HPDE6-E6E7 (cell line): ENCODE results near the gene ASIC2.
"Not testable (repeated sequence)": the region's sequence is repeated elsewhere in the genome, so short reads cannot be mapped to it uniquely, and the experiment has no call there.

Experiments used
- DNase-seq: peaks from one replicate; pipeline ENCODE4 v3.0.0; 2011; ENCODE audit warnings: missing footprints; ENCODE audit errors: extremely low spot score

ASIC2 gene

DNA sequence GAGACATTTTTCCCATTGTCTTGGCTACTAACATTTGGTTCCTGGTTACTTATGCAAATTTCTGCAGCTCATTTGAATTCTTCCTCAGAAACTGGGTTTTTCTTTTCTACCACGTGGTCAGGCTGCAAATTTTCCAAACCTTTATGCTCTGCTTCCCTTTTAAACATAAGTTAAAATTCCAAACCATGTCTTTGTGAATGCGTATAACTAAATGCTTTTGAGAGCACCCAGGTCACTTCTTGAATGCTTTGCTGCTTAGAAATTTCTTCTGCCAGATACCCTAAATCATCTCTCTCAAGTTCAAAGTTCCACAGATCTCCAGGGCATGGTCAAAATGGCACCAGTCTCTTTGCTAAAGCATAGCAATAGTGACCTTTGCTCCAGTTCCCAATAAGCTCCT is 305.2 kb downstream of the ASIC2 start:
- DNase-seq: not testable (repeated sequence)

DNA sequence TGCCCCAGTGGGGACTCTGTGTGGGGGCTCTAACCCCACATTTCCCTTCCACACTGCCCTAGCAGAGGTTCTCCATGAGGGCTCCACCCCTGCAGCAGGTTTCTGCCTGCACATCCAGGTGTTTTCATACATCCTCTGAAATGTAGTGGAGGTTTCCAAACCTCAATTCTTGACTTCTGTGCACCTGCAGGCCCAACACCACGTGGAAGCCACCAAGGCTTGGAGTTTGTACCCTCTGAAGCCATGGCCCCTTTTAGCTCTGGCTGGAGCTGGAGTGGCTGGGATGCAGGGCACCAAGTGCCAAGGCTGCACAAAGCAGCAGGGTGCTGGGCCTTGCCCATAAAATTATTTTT is 305.7 kb downstream of the ASIC2 start:
- DNase-seq: not testable (repeated sequence)

DNA sequence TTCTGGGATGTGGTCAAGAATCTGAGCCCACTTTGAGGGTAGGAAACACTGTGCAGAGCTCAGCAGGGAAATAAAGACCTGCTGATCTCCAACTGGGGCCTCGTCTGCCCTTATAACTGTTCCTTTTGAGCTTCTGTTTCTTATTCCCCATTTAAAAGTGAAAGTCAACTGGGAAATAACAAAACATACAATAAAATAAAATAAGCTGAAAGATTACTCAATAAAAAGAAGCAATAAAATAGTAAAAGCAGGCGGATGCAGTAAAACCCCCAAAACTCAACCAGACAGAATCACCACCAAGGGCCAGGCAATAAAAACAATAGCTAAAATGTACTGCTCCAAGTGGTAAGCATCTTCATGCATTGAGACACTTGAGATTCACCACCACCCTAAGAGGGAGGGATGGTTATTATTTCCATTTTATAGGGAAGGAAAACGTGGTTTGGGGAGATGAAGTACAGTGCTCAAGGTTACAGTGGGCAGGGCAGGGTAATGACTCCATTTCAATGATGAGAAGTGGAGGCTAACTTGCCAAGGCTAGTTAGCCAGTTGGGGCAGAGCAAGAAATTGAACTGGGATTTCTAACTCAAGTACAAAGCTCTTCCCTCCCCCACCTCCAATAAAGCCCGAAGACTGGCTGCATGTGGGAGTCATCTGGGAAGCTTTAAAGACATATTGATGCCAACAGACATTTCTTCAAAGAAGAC is 307.9 kb downstream of the ASIC2 start:
- DNase-seq: no peak

DNA sequence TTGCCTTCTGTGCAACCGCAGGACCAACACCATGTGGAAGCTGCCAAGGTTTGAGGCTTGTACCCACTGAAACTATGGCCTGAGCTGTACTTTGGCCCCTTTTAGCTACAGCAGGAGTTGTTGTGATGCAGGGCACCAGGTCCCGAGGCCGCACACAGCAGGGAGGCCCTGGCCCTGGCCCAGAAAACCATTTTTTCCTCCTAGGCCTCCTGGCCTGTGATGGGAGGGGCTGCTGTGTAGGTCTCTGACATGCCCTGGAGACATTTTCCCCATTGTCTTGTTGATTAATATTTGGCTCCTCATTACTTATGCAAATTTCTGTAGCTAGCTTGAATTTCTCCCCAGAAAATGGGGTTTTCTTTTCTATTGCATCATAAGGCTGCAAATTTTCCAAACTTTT is 311.5 kb downstream of the ASIC2 start:
- DNase-seq: not testable (repeated sequence)

DNA sequence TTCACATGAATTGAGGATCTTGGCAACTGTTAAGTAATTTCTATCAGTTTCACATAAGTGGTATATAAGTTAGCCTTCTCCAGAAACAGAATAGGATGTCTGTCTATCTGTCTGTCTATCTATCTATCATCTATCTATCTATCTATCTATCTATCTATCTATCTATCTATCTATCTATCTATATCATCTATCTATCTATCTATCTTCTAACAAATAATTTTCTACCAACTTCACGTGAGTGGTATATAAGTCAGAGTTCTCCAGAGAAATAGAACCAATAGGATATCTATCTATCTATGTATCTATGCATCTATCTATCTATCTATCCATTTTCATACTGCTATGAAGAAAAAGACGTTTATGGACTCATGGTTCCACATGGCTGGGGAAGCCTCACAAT is 312.9 kb downstream of the ASIC2 start:
- DNase-seq: no peak

DNA sequence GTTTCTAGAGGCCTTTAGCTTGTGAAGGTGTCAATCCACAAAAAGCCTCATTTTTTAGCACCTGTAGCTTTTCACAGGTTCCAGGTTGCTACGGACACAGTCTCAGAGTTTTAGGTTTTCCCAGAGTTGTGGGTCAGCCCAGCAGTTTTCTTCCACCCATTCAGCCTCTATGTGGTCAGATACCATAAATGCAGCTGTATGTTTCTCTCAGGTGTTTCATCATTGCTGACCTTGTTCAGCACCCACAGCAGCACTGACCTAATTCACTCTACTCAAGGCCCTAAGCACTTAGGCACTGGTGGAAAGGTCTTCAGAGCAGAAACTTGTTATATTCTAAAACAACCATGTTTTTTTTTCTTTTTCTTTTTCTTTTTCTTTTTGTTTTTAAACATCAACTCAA is 316.5 kb downstream of the ASIC2 start:
- no peak for DNase-seq

DNA sequence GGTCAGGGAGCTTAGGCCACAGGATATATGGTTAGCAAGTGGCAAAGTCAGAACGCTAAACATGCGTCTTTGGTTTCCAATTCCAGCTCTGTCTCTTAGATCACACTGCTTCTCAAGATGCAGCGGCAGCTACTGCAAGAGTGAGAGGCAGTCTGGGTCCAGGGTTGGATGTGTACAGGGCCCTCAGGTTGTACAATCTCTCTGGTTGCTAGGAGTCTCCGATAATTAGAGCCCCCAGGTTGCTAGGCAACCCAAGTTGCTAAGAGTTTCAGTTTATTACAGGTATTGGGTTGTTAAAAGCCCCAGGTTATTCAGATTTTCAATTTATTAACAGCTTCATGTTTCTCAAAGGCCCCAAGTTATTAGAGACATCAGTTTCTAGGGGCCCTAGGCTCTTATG is 317.0 kb downstream of the ASIC2 start:
- no peak for DNase-seq

DNA sequence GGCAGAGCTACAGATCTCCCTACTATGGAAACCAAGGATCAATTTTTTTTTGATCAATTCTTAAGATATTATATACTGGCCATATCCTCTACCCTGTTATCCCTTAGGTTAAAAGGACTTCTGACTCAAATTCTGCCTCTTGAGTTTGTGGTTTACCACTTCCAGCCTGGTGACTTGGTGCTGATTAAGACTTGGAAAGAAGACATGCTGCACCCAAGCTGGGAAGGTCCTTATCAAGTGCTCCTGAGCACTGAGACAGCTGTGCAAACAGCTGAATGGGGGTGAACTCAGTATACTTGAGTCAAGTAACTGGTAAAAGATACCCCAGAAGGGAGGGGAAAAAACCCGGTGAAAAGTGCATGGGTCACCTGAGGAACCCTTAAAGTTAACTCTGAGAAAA is 321.9 kb downstream of the ASIC2 start:
- DNase-seq: no peak

DNA sequence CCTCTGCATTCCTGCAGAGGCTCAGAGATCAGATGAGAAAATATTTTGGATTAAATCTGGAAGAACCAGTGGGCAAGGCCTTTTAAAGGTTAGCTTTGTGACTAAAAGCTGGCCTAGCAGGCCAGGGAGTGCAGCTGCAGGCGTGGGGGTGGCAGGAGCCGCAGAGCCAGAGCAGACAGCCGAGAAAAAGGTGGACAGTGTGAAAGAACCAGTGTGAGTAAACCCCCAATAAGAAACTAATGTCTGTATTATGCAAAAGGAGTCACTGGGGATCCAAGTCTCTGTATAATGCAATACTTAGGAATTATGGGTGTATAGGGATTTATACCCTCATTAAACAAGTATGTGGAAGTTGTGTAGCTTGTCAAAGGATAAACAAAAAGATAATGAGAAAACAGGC is 322.8 kb downstream of the ASIC2 start:
- DNase-seq: no peak

DNA sequence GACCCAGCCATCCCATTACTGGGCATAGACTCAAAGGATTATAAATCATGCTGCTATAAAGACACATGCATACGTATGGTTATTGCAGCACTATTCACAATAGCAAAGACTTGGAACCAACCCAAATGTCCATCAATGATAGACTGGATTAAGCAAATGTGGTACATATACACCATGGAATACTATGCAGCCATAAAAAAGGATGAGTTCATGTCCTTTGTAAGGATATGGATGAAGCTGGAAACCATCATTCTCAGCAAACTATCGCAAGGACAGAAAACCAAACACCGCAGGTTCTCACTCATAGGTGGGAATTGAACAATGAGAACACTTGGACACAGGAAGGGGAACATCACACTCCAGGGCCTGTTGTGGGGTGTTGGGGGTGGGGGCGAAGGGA is 323.9 kb downstream of the ASIC2 start:
- DNase-seq: not testable (repeated sequence)

DNA sequence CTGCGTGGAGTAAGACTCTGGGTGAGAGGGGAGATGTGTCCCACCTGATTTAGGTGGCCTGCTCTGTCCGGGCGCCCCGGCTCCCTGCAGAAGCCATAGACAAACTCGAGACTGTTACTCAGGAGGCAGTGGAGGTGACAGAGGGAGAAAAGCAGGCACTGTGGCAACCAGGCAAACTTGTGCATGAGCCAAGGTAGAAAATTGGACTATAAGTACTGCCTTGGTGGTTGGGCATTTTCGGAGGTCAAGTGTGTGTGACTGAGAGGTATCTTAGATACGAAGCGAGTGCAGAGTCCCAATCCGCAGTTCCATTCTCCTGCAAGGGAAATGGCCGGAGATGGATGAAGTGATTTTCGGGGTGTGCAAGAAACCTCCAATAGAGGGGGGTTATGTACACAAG is 328.6 kb downstream of the ASIC2 start:
- DNase-seq: no peak
